A549 (cell line): ENCODE results near the gene AR.

Source experiments
- CEBPB ChIP-seq, 2 experiments: fragments of >200 bp in 1 of 2; sonication (Bioruptor Twin) in 1 of 2; formaldehyde crosslinking in 1 of 2; IDR thresholded peaks; 2 replicates each; pipeline ENCODE4 v1.6.1; 2012 to 2016
- CTCF ChIP-seq: fragments of >200 bp; sonication (Bioruptor Twin); formaldehyde crosslinking; IDR thresholded peaks from 3 replicates; pipeline ENCODE4 v1.5.1; 2016
- ELK1 ChIP-seq: fragments of 150-350 bp; IDR thresholded peaks from 2 replicates; pipeline ENCODE4 v1.6.1; 2014; ENCODE audit warnings: low read depth, mild to moderate bottlenecking, low read length
- KDM1A ChIP-seq: fragments of 200-600 bp; sonication (generic); IDR thresholded peaks from 2 replicates; pipeline ENCODE4 v1.6.1; 2016; ENCODE audit warnings: low read depth, mild to moderate bottlenecking
- POLR2A ChIP-seq: IDR thresholded peaks from 2 replicates; pipeline ENCODE4 v1.6.1; 2012; ENCODE audit warnings: mild to moderate bottlenecking, low read length
- REST ChIP-seq: fragments of 200-600 bp; sonication (generic); IDR thresholded peaks from 2 replicates; pipeline ENCODE4 v1.6.1; 2016; ENCODE audit warnings: antibody characterized with exemption, mild to moderate bottlenecking, moderate library complexity

- no peak for TF ChIP-seq KDM1A
- TF ChIP-seq POLR2A, result no peak
- no peak for TF ChIP-seq CTCF
- TF ChIP-seq CEBPB (IDR thresholded peaks at IDR 0.05), result no peak
- TF ChIP-seq ELK1, result no peak
- TF ChIP-seq REST, result no peak
These were observed 215.2 kb downstream of the AR start for GRCh38 chrX:67759018-67759417.
